ENCODE measurements around the gene PRPSAP2.

PRPSAP2 gene

GRCh38 chr17:18961634-18962493 is 103.9 kb downstream of the PRPSAP2 start:
- no peak for DNase-seq (ENCODE audit: low read depth in 3 of 3)

- no peak for DNase-seq (ENCODE audit: low read depth in 3 of 3)
Measured at GRCh38 chr17:18962494-18962815, 104.5 kb downstream of the PRPSAP2 start.

GRCh38 chr17:18963126-18964017 is 105.4 kb downstream of the PRPSAP2 start:
- DNase-seq (ENCODE audit: low read depth in 3 of 3): no peak

GRCh38 chr17:18964018-18964351 is 106.1 kb downstream of the PRPSAP2 start:
- no peak for DNase-seq (ENCODE audit: low read depth in 3 of 3)

- DNase-seq (ENCODE audit: low read depth in 3 of 3): no peak
Measured at GRCh38 chr17:18964550-18964949, 106.6 kb downstream of the PRPSAP2 start.

GRCh38 chr17:18965530-18966236 is 107.8 kb downstream of the PRPSAP2 start:
- no peak for DNase-seq (ENCODE audit: low read depth in 3 of 3)

GRCh38 chr17:18966831-18967624 is 109.1 kb downstream of the PRPSAP2 start:
- no peak for DNase-seq (ENCODE audit: low read depth in 3 of 3)

GRCh38 chr17:18967916-18968315 is 110.0 kb downstream of the PRPSAP2 start:
- no peak for DNase-seq (ENCODE audit: low read depth in 3 of 3)

GRCh38 chr17:18968345-18968744 is 110.4 kb downstream of the PRPSAP2 start:
- no peak for DNase-seq (ENCODE audit: low read depth in 3 of 3)

GRCh38 chr17:18968945-18969887 is 111.3 kb downstream of the PRPSAP2 start:
- no peak for DNase-seq (ENCODE audit: low read depth in 3 of 3)

- DNase-seq (ENCODE audit: low read depth in 3 of 3): no peak
Measured at GRCh38 chr17:18970582-18971480, 112.9 kb downstream of the PRPSAP2 start.

- no peak for DNase-seq (ENCODE audit: low read depth in 3 of 3)
Measured at GRCh38 chr17:18971801-18972200, 113.9 kb downstream of the PRPSAP2 start.

GRCh38 chr17:18974407-18975149 is 116.6 kb downstream of the PRPSAP2 start:
- no peak for DNase-seq (ENCODE audit: low read depth in 3 of 3)

- no peak for DNase-seq (ENCODE audit: low read depth in 3 of 3)
Measured at GRCh38 chr17:18975597-18975996, 117.7 kb downstream of the PRPSAP2 start.

GRCh38 chr17:18976201-18976600 is 118.3 kb downstream of the PRPSAP2 start:
- no peak for DNase-seq (ENCODE audit: low read depth in 3 of 3)

GRCh38 chr17:18977021-18977420 is 119.1 kb downstream of the PRPSAP2 start:
- DNase-seq (ENCODE audit: low read depth in 3 of 3): no peak

- no peak for DNase-seq (ENCODE audit: low read depth in 3 of 3)
Measured at GRCh38 chr17:18977646-18978045, 119.7 kb downstream of the PRPSAP2 start.

- DNase-seq (ENCODE audit: low read depth in 3 of 3): no peak
Measured at GRCh38 chr17:18978050-18978449, 120.1 kb downstream of the PRPSAP2 start.

GRCh38 chr17:18978655-18979054 is 120.7 kb downstream of the PRPSAP2 start:
- DNase-seq (ENCODE audit: low read depth in 3 of 3): no peak
